Fibroblast of lung (primary cell): ENCODE measurements around the gene ZNF317.

Source experiments
- CTCF ChIP-seq, 2 donors: IDR thresholded peaks in 1 of 2; conservative IDR thresholded peaks in 1 of 2; 1 replicate in 1 of 2; 2 replicates in 1 of 2; pipeline ENCODE4 v1.5.1; 2011 to 2012; ENCODE audit warnings: low read length in 2 of 2, control low read depth in 1 of 2, inconsistent platforms in 1 of 2, low read depth in 1 of 2, mild to moderate bottlenecking in 1 of 2
- EZH2 ChIP-seq: IDR thresholded peaks from 2 replicates; pipeline ENCODE4 v1.5.1; 2012; ENCODE audit warnings: low read length, control low read depth, mild to moderate bottlenecking; ENCODE audit errors: missing control alignments

DNA sequence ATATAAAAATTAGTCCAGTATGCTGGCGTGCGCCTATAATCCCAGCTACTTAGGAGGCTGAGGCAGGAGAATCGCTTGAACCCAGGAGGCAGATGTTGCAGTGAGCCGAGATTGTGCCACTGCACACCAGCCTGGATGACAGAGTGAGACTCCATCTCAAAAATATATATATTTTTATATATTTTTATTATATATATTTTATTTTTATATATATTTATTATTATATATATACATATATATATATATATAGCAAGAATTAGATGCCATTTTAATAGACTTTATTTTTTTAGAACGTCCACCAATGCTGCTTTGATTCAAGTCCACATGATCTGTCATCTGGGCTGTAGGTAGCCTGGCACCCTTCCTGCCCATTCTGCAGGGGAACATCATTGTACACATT is 35.1 kb downstream of the ZNF317 start:
- TF ChIP-seq EZH2: no peak
- no peak for TF ChIP-seq CTCF (conservative IDR thresholded peaks at IDR 0.05 in 1 of 2, IDR thresholded peaks at IDR 0.05 in 1 of 2; ENCODE audit: low read depth in 1 of 2, low read length in 2 of 2)
